ENCODE data around the gene ABCA7.

Gene ABCA7

DNA sequence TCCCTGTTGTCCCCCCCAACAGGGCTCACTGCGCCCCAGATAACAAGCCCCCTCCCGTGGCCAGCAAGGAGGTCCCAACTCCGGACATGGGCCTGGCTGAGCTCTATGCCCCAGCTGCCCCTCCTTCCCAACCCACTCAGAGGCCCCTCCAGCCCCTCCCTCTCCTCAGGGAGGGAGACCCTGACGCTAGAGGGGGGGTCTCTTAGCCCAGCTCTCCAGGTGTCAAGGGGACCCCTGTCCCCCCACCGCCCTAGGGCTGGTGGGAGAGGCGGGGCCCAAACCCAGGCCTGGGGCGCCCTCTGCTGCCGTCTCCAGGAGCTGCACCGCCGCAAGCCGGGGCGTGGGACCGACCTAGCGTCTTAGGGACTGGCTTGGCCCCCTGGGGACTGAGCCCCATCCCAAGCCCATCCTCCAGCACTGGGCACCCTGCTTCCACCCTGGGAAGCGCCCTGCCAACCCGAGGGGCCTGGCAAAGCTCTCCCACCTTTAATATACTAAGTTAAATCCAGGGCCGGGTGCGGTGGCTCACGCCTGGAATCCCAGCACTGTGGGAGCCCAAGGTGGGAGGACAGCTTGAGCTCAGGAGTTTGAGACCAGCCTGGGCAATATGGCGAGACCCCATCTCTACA lies 38.3 kb upstream of the ABCA7 start:
- peaks cover 34% of the 10 kb centered on the region for H3K27me3 ChIP-seq (ENCODE audit: control insufficient read depth, low read length)
- peaks cover 11% of the 10 kb centered on the region for H3K4me1 ChIP-seq (ENCODE audit: control insufficient read depth, low read length)
- 0 out of 2 replicates have a peak, but pooled peaks cover 3% of the 10 kb centered on the region for H3F3A ChIP-seq (ENCODE audit: control insufficient read depth, insufficient read depth)
- H3K9me3 ChIP-seq (ENCODE audit: control insufficient read depth, insufficient read depth, low read length) = no peaks in the 10 kb centered on the region
- TF ChIP-seq, protein P1, sequence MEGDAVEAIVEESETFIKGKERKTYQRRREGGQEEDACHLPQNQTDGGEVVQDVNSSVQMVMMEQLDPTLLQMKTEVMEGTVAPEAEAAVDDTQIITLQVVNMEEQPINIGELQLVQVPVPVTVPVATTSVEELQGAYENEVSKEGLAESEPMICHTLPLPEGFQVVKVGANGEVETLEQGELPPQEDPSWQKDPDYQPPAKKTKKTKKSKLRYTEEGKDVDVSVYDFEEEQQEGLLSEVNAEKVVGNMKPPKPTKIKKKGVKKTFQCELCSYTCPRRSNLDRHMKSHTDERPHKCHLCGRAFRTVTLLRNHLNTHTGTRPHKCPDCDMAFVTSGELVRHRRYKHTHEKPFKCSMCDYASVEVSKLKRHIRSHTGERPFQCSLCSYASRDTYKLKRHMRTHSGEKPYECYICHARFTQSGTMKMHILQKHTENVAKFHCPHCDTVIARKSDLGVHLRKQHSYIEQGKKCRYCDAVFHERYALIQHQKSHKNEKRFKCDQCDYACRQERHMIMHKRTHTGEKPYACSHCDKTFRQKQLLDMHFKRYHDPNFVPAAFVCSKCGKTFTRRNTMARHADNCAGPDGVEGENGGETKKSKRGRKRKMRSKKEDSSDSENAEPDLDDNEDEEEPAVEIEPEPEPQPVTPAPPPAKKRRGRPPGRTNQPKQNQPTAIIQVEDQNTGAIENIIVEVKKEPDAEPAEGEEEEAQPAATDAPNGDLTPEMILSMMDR (IDR thresholded peaks at IDR 0.05; ENCODE audit: low read depth, low read length, poor library complexity, severe bottlenecking) = peak; percentile 95
- no peak for TF ChIP-seq EZH2phosphoT487 (IDR thresholded peaks at IDR 0.05; ENCODE audit: borderline replicate concordance, low read length)
- no peaks in the 10 kb centered on the region for H3K79me2 ChIP-seq (ENCODE audit: control insufficient read depth, low read length)
- no peaks in the 10 kb centered on the region for H4K20me1 ChIP-seq (ENCODE audit: control insufficient read depth, insufficient read depth, low read depth, low read length)
- H3K9me2 ChIP-seq (replicated peaks; ENCODE audit: control insufficient read depth, low read length) = no peaks in the 10 kb centered on the region
- H3K4me3 ChIP-seq (ENCODE audit: low read length) = no peak overlapping the region
- peaks cover 1% of the 10 kb centered on the region; the same call in 1 of the 2 replicates for H3K36me3 ChIP-seq (ENCODE audit: control insufficient read depth, low read length)
- H3K27ac ChIP-seq (ENCODE audit: low read depth, low read length) = no peak overlapping the region
- H3K4me2 ChIP-seq (ENCODE audit: low read length) = 0 out of 2 replicates have a peak overlapping the region, but pooled peaks have one; percentile 14

DNA sequence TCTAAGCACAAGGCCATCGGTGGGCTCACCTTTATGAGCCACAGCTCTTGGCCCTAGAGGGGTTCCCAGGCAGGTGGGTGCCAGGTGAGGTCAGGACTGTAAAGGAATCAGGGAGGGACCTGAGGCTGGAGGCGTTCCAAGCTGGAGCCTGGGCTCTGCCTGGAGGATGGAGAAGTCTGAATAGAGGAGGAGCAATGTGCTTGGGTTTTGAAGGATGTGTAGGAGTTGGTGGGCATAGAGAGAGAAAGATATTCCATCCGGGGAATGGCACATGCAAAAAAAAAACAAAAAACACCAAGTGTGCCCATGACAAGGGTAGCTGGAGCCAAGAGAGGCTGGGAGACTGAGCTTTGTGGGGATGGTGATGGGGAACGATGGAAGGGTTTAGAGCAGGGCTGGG lies 37.3 kb upstream of the ABCA7 start:
- Histone ChIP-seq H3K4me3 (ENCODE audit: low read length) (no peak overlapping the region), H3K27ac (ENCODE audit: low read depth, low read length) (no peak overlapping the region), H3K9me2 (replicated peaks; ENCODE audit: control insufficient read depth, low read length) (no peaks in the 10 kb centered on the region), H3K9me3 (ENCODE audit: control insufficient read depth, insufficient read depth, low read length) (no peaks in the 10 kb centered on the region), H4K20me1 (ENCODE audit: control insufficient read depth, insufficient read depth, low read depth, low read length) (no peaks in the 10 kb centered on the region), H3K27me3 (ENCODE audit: control insufficient read depth, low read length) (peaks cover 29% of the 10 kb centered on the region), H3K36me3 (ENCODE audit: control insufficient read depth, low read length) (peaks cover 9% of the 10 kb centered on the region; the same call in 1 of the 2 replicates), H3F3A (ENCODE audit: control insufficient read depth, insufficient read depth) (0 out of 2 replicates have a peak, but pooled peaks cover 3% of the 10 kb centered on the region), H3K4me1 (ENCODE audit: control insufficient read depth, low read length) (peaks cover 11% of the 10 kb centered on the region), H3K4me2 (ENCODE audit: low read length) (no peak overlapping the region), H3K79me2 (ENCODE audit: control insufficient read depth, low read length) (no peaks in the 10 kb centered on the region)
- no peak for TF ChIP-seq EZH2phosphoT487 (IDR thresholded peaks at IDR 0.05; ENCODE audit: borderline replicate concordance, low read length)
- TF ChIP-seq, protein P1 (IDR thresholded peaks at IDR 0.05; ENCODE audit: low read depth, low read length, poor library complexity, severe bottlenecking) = no peak

DNA sequence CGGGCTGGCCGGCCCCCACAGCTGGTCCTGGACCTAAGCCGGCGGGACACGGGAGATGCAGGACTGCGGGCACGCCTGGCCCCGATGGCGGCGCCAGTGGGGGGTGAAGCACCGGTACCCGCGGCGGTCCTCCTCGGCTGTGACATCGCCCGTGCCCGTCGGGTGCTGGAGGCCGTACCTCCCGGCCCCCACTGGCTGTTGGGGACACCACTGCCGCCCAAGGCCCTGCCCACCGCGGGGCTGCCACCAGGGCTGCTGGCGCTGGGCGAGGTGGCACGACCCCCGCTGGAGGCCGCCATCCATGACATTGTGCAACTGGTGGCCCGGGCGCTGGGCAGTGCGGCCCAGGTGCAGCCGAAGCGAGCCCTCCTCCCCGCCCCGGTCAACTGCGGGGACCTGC lies 36.6 kb upstream of the ABCA7 start:
- peaks cover 11% of the 10 kb centered on the region for H3K4me1 ChIP-seq (ENCODE audit: control insufficient read depth, low read length)
- no peaks in the 10 kb centered on the region for H4K20me1 ChIP-seq (ENCODE audit: control insufficient read depth, insufficient read depth, low read depth, low read length)
- H3K9me2 ChIP-seq (replicated peaks; ENCODE audit: control insufficient read depth, low read length) = no peaks in the 10 kb centered on the region
- no peaks in the 10 kb centered on the region for H3F3A ChIP-seq (ENCODE audit: control insufficient read depth, insufficient read depth)
- no peak overlapping the region for H3K27ac ChIP-seq (ENCODE audit: low read depth, low read length)
- no peak overlapping the region for H3K4me3 ChIP-seq (ENCODE audit: low read length)
- TF ChIP-seq, protein P1 (IDR thresholded peaks at IDR 0.05; ENCODE audit: low read depth, low read length, poor library complexity, severe bottlenecking) = no peak
- TF ChIP-seq EZH2phosphoT487 (IDR thresholded peaks at IDR 0.05; ENCODE audit: borderline replicate concordance, low read length) = no peak
- no peaks in the 10 kb centered on the region for H3K79me2 ChIP-seq (ENCODE audit: control insufficient read depth, low read length)
- H3K36me3 ChIP-seq (ENCODE audit: control insufficient read depth, low read length) = peaks cover 9% of the 10 kb centered on the region; the same call in 1 of the 2 replicates
- H3K9me3 ChIP-seq (ENCODE audit: control insufficient read depth, insufficient read depth, low read length) = no peaks in the 10 kb centered on the region
- no peak overlapping the region for H3K4me2 ChIP-seq (ENCODE audit: low read length)
- peaks cover 22% of the 10 kb centered on the region for H3K27me3 ChIP-seq (ENCODE audit: control insufficient read depth, low read length)

Measured in DOHH2 (cell line).